IgD-negative memory B cell (primary cell): ENCODE results near the gene GGT6. TPM values are rescaled to one million over a fixed set of nuclear protein-coding genes. Genes with fewer than 3 reads are reported as not detected.

Experiments used
- H3K27ac Mint-ChIP-seq, 3 donors: one replicate each; pipeline ENCODE4 v1.8.0; 2020 to 2022; ENCODE audit warnings: mild to moderate bottlenecking in 3 of 3, mixed read lengths in 3 of 3, moderate library complexity in 1 of 3
- H3K27me3 Mint-ChIP-seq: one replicate; pipeline ENCODE4 v1.8.0; 2021; ENCODE audit warnings: mixed read lengths
- H3K36me3 Mint-ChIP-seq: one replicate; pipeline ENCODE4 v1.8.0; 2020; ENCODE audit warnings: mild to moderate bottlenecking, mixed read lengths
- H3K4me1 Mint-ChIP-seq, 3 donors: one replicate each; pipeline ENCODE4 v1.8.0; 2020 to 2022; ENCODE audit warnings: mixed read lengths in 3 of 3, mild to moderate bottlenecking in 1 of 3
- H3K4me3 Mint-ChIP-seq, 4 donors: one replicate each; pipeline ENCODE4 v1.8.0; 2020 to 2022; ENCODE audit warnings: mild to moderate bottlenecking in 4 of 4, mixed read lengths in 4 of 4, moderate library complexity in 3 of 4
- H3K9me3 Mint-ChIP-seq, 3 donors: one replicate each; pipeline ENCODE4 v1.8.0; 2020 to 2021; ENCODE audit warnings: mixed read lengths in 3 of 3, mild to moderate bottlenecking in 1 of 3
- polyA plus RNA-seq: library from polyadenylated mRNA; unstranded; fragments of 300-500 nt; fragmentation: Illumina TruSeq; gene quantifications from one replicate; pipeline ENCODE4 v1.2.3, GENCODE V29; 2021

The GGT6 gene
- polyA plus RNA-seq, 1 donor from 2014 or later = not detected

GRCh38 chr17:4511199-4511932 lies 49.0 kb downstream of the GGT6 start:
- Mint-ChIP-seq H3K9me3 (no peaks in the 10 kb centered on the region), H3K36me3 (peaks cover 6% of the 10 kb centered on the region), H3K4me1 (peaks cover 4 to 9% (median 4%) of the 10 kb centered on the region in 3 donors), H3K27ac (no peak overlapping the region), H3K27me3 (peaks cover 13% of the 10 kb centered on the region), H3K4me3 (no peak overlapping the region)

GRCh38 chr17:4510618-4510941 lies 49.8 kb downstream of the GGT6 start:
- Mint-ChIP-seq H3K27ac (peak overlapping the region in 1 of 3 donors; percentile 72), H3K36me3 (peaks cover 6% of the 10 kb centered on the region), H3K9me3 (no peaks in the 10 kb centered on the region), H3K4me1 (peaks cover 4 to 9% (median 4%) of the 10 kb centered on the region in 3 donors), H3K27me3 (peaks cover 15% of the 10 kb centered on the region), H3K4me3 (no peak overlapping the region)

- H3K4me1 Mint-ChIP-seq = peaks cover 4 to 9% (median 4%) of the 10 kb centered on the region in 3 donors
- no peak overlapping the region for H3K4me3 Mint-ChIP-seq
- peaks cover 16% of the 10 kb centered on the region for H3K27me3 Mint-ChIP-seq
- H3K27ac Mint-ChIP-seq = peak overlapping the region in 1 of 3 donors; percentile 72
- peaks cover 6% of the 10 kb centered on the region for H3K36me3 Mint-ChIP-seq
- no peaks in the 10 kb centered on the region for H3K9me3 Mint-ChIP-seq
Observed at GRCh38 chr17:4509923-4510617, 50.3 kb downstream of the GGT6 start.

GRCh38 chr17:4509401-4509800 lies 51.0 kb downstream of the GGT6 start:
- H3K9me3 Mint-ChIP-seq = no peaks in the 10 kb centered on the region
- peak overlapping the region in 1 of 4 donors; percentile 17 for H3K4me3 Mint-ChIP-seq

GRCh38 chr17:4508207-4508606 lies 52.2 kb downstream of the GGT6 start:
- Mint-ChIP-seq H3K9me3 (no peaks in the 10 kb centered on the region), H3K36me3 (peaks cover 6% of the 10 kb centered on the region), H3K27ac (no peak overlapping the region), H3K27me3 (peaks cover 28% of the 10 kb centered on the region), H3K4me3 (peak overlapping the region in 1 of 4 donors; percentile 17), H3K4me1 (peaks cover 4 to 9% (median 4%) of the 10 kb centered on the region in 3 donors)

More at GRCh38 chr17:4509401-4509800, 51.0 kb downstream of the GGT6 start:
- peaks cover 6% of the 10 kb centered on the region for H3K36me3 Mint-ChIP-seq
- peaks cover 4 to 9% (median 4%) of the 10 kb centered on the region in 3 donors for H3K4me1 Mint-ChIP-seq
- H3K27me3 Mint-ChIP-seq = peaks cover 21% of the 10 kb centered on the region
- no peak overlapping the region for H3K27ac Mint-ChIP-seq

GRCh38 chr17:4507361-4508111 lies 52.8 kb downstream of the GGT6 start:
- Mint-ChIP-seq H3K27me3 (peaks cover 33% of the 10 kb centered on the region), H3K36me3 (peaks cover 3% of the 10 kb centered on the region)

More at GRCh38 chr17:4507361-4508111, 52.8 kb downstream of the GGT6 start:
- H3K27ac Mint-ChIP-seq = no peak overlapping the region
- peaks cover 4 to 9% (median 4%) of the 10 kb centered on the region in 3 donors for H3K4me1 Mint-ChIP-seq
- peak overlapping the region in 1 of 4 donors; percentile 21 for H3K4me3 Mint-ChIP-seq
- H3K9me3 Mint-ChIP-seq = no peaks in the 10 kb centered on the region

Other genes with a start within 250 kb of the GGT6 start
- gene UBE2G1, start 193.9 kb downstream of the GGT6 start, polyA plus RNA-seq = 97.5 TPM
- gene SPNS3, start 126.6 kb downstream of the GGT6 start, polyA plus RNA-seq = 0.94 TPM
- gene SPNS2, start 61.7 kb downstream of the GGT6 start, polyA plus RNA-seq = not detected
- gene MYBBP1A, start 5.2 kb downstream of the GGT6 start, polyA plus RNA-seq = 28.5 TPM
- not detected for gene SMTNL2, start 24.0 kb upstream of the GGT6 start, polyA plus RNA-seq
- 0.41 TPM for gene ALOX15, start 81.1 kb upstream of the GGT6 start, polyA plus RNA-seq
- gene PELP1, start 143.6 kb upstream of the GGT6 start, polyA plus RNA-seq = 12.7 TPM
- gene ARRB2, start 150.1 kb upstream of the GGT6 start, polyA plus RNA-seq = 21.5 TPM
- gene MED11, start 170.9 kb upstream of the GGT6 start, polyA plus RNA-seq = 48.1 TPM
- not detected for gene ZMYND15, start 179.3 kb upstream of the GGT6 start, polyA plus RNA-seq
- 17.7 TPM for gene CXCL16, start 179.4 kb upstream of the GGT6 start, polyA plus RNA-seq
- not detected for gene TM4SF5, start 211.3 kb upstream of the GGT6 start, polyA plus RNA-seq
- not detected for gene VMO1, start 225.8 kb upstream of the GGT6 start, polyA plus RNA-seq
- gene GLTPD2, start 228.4 kb upstream of the GGT6 start, polyA plus RNA-seq = not detected
- gene PSMB6, start 235.6 kb upstream of the GGT6 start, polyA plus RNA-seq = 261 TPM
- 4.9 TPM for gene PLD2, start 246.6 kb upstream of the GGT6 start, polyA plus RNA-seq